Trophoblast cell (in vitro differentiated cells and primary cell): ENCODE data around the gene AP4M1.
A peak's percentile ranks its signal among the peaks of the same experiment; 100 is the strongest.

Experiments used
- DNase-seq, 2 donors: peaks; one replicate each; pipeline ENCODE4 v3.0.0-alpha.2; 2016
- H2AFZ ChIP-seq: 2 replicates; pipeline ENCODE4 v1.6.1; 2013; ENCODE audit warnings: low read length, moderate library complexity, mild to moderate bottlenecking; ENCODE audit not compliant: insufficient read depth, poor library complexity
- H2AK5ac ChIP-seq: 2 replicates; pipeline ENCODE4 v1.6.1; 2013; ENCODE audit warnings: mild to moderate bottlenecking, low read length
- H2BK120ac ChIP-seq: 2 replicates; pipeline ENCODE4 v1.6.1; 2013; ENCODE audit warnings: low read length, mild to moderate bottlenecking, moderate library complexity; ENCODE audit not compliant: insufficient read depth, poor library complexity
- H2BK12ac ChIP-seq: 2 replicates; pipeline ENCODE4 v1.6.1; 2013; ENCODE audit warnings: mild to moderate bottlenecking, low read length, moderate library complexity
- H2BK5ac ChIP-seq: 2 replicates; pipeline ENCODE4 v1.6.1; 2013; ENCODE audit warnings: low read length, low read depth, moderate library complexity, mild to moderate bottlenecking; ENCODE audit not compliant: poor library complexity
- H3K14ac ChIP-seq: 2 replicates; pipeline ENCODE4 v1.6.1; 2013; ENCODE audit warnings: mild to moderate bottlenecking, low read length
- H3K18ac ChIP-seq: 2 replicates; pipeline ENCODE4 v1.6.1; 2013; ENCODE audit warnings: mild to moderate bottlenecking, low read length
- H3K23ac ChIP-seq: 2 replicates; pipeline ENCODE4 v1.6.1; 2013; ENCODE audit warnings: low read length
- H3K27ac ChIP-seq: 2 replicates; pipeline ENCODE4 v1.5.1; 2013; ENCODE audit warnings: low read depth, mild to moderate bottlenecking, inconsistent platforms, low read length, moderate library complexity
- H3K27me3 ChIP-seq: 2 replicates; pipeline ENCODE4 v1.6.1; 2013; ENCODE audit warnings: inconsistent platforms, mild to moderate bottlenecking, low read length, moderate library complexity; ENCODE audit not compliant: insufficient read depth
- H3K36me3 ChIP-seq, 2 experiments: 1 replicate in 1 of 2; 2 replicates in 1 of 2; pipeline ENCODE4 v1.6.1; 2013; ENCODE audit warnings: low read length in 2 of 2, mild to moderate bottlenecking in 2 of 2, moderate library complexity in 1 of 2; ENCODE audit not compliant: insufficient read depth in 2 of 2, control insufficient read depth in 1 of 2
- H3K4ac ChIP-seq: 2 replicates; pipeline ENCODE4 v1.6.1; 2013; ENCODE audit warnings: low read depth, mild to moderate bottlenecking, low read length, moderate library complexity
- H3K4me1 ChIP-seq, 2 experiments: 1 replicate in 1 of 2; 2 replicates in 1 of 2; pipeline ENCODE4 v1.6.1; 2013; ENCODE audit warnings: low read length in 2 of 2, mild to moderate bottlenecking in 2 of 2, moderate library complexity in 1 of 2; ENCODE audit not compliant: insufficient read depth in 2 of 2, control insufficient read depth in 1 of 2
- H3K4me2 ChIP-seq: 2 replicates; pipeline ENCODE4 v1.6.1; 2013; ENCODE audit warnings: inconsistent platforms, mild to moderate bottlenecking, low read length, moderate library complexity
- H3K4me3 ChIP-seq: 2 replicates; pipeline ENCODE4 v1.5.1; 2013; ENCODE audit warnings: mild to moderate bottlenecking, low read depth, low read length, inconsistent platforms
- H3K79me1 ChIP-seq: one replicate; pipeline ENCODE4 v1.6.1; 2013; ENCODE audit warnings: low read length
- H3K79me2 ChIP-seq: 2 replicates; pipeline ENCODE4 v1.6.1; 2013; ENCODE audit warnings: low read length, mild to moderate bottlenecking; ENCODE audit not compliant: control insufficient read depth, insufficient read depth, poor library complexity
- H3K9ac ChIP-seq: 2 replicates; pipeline ENCODE4 v1.6.1; 2013; ENCODE audit warnings: mild to moderate bottlenecking, low read length
- H3K9me3 ChIP-seq: 2 replicates; pipeline ENCODE4 v1.6.1; 2013; ENCODE audit warnings: low read depth, mild to moderate bottlenecking, control low read depth, inconsistent platforms, low read length; ENCODE audit not compliant: insufficient read depth
- H4K12ac ChIP-seq: 2 replicates; pipeline ENCODE4 v1.6.1; 2013; ENCODE audit warnings: low read depth, mild to moderate bottlenecking, low read length, moderate library complexity
- H4K8ac ChIP-seq: 2 replicates; pipeline ENCODE4 v1.6.1; 2013; ENCODE audit warnings: low read depth, mild to moderate bottlenecking, low read length, moderate library complexity
- H4K91ac ChIP-seq: one replicate; pipeline ENCODE4 v1.6.1; 2013; ENCODE audit warnings: low read depth, mild to moderate bottlenecking, low read length, moderate library complexity
- WGBS: extraction: QIAGEN DNeasy Blood & Tissue Kit; methylation state at CpG from one replicate; pipeline ENCODE4 v1.1.7; 2013; ENCODE audit warnings: missing lambda C conversion rate; ENCODE audit not compliant: insufficient read length, insufficient coverage; ENCODE audit errors: extremely low coverage; 5-methylcytosine and 5-hydroxymethylcytosine counted together

The AP4M1 gene

DNA sequence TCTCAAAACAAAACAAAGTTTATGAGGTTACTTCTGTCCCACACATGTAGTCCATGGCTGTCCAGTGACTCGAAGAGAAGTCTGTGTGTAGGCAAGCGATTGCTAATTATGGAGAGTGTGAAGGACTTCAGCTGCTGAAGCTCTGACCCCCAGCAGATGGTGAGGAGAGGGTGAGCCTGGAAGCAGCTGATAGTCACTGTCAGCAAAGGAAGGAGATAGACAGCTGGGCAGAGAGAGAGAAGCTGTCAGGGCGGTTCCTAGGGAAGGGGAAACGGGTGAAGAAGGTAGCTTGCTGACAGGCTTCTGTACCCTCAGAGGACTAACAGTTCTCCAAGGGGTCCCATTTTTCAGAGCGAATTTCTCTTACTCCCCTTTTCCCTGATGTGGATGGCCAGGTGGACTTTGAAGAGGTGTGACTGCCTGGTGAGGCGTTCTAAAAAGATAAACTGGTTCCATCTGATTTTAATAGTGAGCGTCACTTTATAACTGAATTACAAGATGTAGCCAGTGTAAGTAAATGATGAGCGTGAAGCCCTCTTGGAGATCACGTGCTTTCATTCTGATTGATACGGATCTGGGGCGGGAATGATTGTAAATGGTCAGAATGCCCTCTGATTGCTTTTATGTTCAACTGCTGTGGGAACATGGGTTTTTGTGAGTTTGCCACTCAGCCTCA is 39.8 kb upstream of the AP4M1 start:
- Histone ChIP-seq H3K4ac (no peak overlapping the region), H3K9ac (no peak overlapping the region), H2BK5ac (no peak overlapping the region), H3K4me1 (peaks cover 2 to 7% of the 10 kb centered on the region in 2 experiments), H3K4me2 (no peak overlapping the region), H2BK12ac (no peak overlapping the region), H2AK5ac (no peak overlapping the region), H3K14ac (no peak overlapping the region), H4K12ac (peak overlapping the region; percentile 12), H3K27me3 (no peaks in the 10 kb centered on the region), H3K23ac (no peak overlapping the region), H3K4me3 (no peak overlapping the region), H4K8ac (no peak overlapping the region), H3K27ac (no peak overlapping the region), H3K18ac (no peak overlapping the region), H2AFZ (no peak overlapping the region), H3K36me3 (peaks cover 45 to 57% of the 10 kb centered on the region in 2 experiments), H3K79me1 (no peaks in the 10 kb centered on the region), H3K79me2 (no peaks in the 10 kb centered on the region), H2BK120ac (no peak overlapping the region), H3K9me3 (no peaks in the 10 kb centered on the region), H4K91ac (no peak overlapping the region)
- DNase-seq = no peak
- no CpG with 5 or more reads among the region's 11 CpGs for WGBS

DNA sequence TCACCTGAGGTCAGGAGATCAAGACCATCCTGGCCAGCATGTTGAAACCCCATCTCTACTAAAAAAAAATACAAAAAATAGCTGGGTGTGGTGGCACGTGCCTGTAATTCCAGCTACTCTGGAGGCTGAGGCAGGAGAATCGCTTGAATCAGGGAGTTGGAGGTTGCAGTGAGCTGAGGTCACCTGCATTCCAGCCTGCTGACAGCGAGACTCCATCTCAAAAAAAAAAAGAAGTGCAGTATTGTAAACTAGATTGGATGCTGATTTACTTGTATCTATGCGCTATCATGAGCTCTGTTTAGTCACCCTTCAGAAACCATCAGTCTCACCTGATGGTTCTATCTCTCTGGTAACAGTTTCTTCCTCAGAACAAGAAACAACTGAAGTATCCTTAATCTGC is 38.1 kb upstream of the AP4M1 start:
- H3K27me3 ChIP-seq = no peaks in the 10 kb centered on the region
- H3K9me3 ChIP-seq = no peaks in the 10 kb centered on the region
- no peak overlapping the region for H3K18ac ChIP-seq
- H4K12ac ChIP-seq = no peak overlapping the region
- H2BK120ac ChIP-seq = no peak overlapping the region
- H3K9ac ChIP-seq = no peak overlapping the region
- no peak overlapping the region for H2AK5ac ChIP-seq
- H3K79me1 ChIP-seq = no peaks in the 10 kb centered on the region
- no CpG with 5 or more reads among the region's 4 CpGs for WGBS
- H4K8ac ChIP-seq = no peak overlapping the region
- H2BK12ac ChIP-seq = no peak overlapping the region
- H2AFZ ChIP-seq = no peak overlapping the region
- DNase-seq = peak; percentile 64 to 77
- H3K4ac ChIP-seq = no peak overlapping the region
- no peak overlapping the region for H3K14ac ChIP-seq
- peaks cover 36 to 43% of the 10 kb centered on the region in 2 experiments for H3K36me3 ChIP-seq
- no peak overlapping the region for H3K23ac ChIP-seq
- H3K4me2 ChIP-seq = no peak overlapping the region
- H3K4me3 ChIP-seq = no peak overlapping the region
- H3K27ac ChIP-seq = no peak overlapping the region
- no peak overlapping the region for H2BK5ac ChIP-seq
- no peak overlapping the region for H4K91ac ChIP-seq
- peaks cover 2 to 7% of the 10 kb centered on the region in 2 experiments for H3K4me1 ChIP-seq
- no peaks in the 10 kb centered on the region for H3K79me2 ChIP-seq

DNA sequence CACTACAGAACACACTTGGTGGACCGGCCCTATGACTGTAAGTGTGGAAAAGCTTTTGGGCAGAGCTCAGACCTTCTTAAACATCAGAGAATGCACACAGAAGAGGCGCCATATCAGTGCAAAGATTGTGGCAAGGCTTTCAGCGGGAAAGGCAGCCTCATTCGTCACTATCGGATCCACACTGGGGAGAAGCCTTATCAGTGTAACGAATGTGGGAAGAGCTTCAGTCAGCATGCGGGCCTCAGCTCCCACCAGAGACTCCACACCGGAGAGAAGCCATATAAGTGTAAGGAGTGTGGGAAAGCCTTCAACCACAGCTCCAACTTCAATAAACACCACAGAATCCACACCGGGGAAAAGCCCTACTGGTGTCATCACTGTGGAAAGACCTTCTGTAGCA is 37.3 kb upstream of the AP4M1 start:
- Histone ChIP-seq H3K23ac (no peak overlapping the region), H2BK12ac (no peak overlapping the region), H3K79me1 (no peaks in the 10 kb centered on the region), H3K14ac (no peak overlapping the region), H4K12ac (no peak overlapping the region), H3K27ac (no peak overlapping the region), H2AK5ac (no peak overlapping the region), H4K91ac (no peak overlapping the region), H2BK120ac (no peak overlapping the region), H3K9me3 (no peaks in the 10 kb centered on the region), H3K9ac (no peak overlapping the region), H2AFZ (no peak overlapping the region), H3K18ac (no peak overlapping the region), H3K79me2 (no peaks in the 10 kb centered on the region), H3K36me3 (peaks cover 37 to 38% of the 10 kb centered on the region in 2 experiments), H3K4me3 (no peak overlapping the region), H2BK5ac (no peak overlapping the region), H4K8ac (no peak overlapping the region), H3K4ac (no peak overlapping the region), H3K4me2 (no peak overlapping the region), H3K4me1 (peaks cover 2 to 7% of the 10 kb centered on the region in 2 experiments), H3K27me3 (no peaks in the 10 kb centered on the region)
- no peak for DNase-seq
- no CpG with 5 or more reads among the region's 9 CpGs for WGBS

DNA sequence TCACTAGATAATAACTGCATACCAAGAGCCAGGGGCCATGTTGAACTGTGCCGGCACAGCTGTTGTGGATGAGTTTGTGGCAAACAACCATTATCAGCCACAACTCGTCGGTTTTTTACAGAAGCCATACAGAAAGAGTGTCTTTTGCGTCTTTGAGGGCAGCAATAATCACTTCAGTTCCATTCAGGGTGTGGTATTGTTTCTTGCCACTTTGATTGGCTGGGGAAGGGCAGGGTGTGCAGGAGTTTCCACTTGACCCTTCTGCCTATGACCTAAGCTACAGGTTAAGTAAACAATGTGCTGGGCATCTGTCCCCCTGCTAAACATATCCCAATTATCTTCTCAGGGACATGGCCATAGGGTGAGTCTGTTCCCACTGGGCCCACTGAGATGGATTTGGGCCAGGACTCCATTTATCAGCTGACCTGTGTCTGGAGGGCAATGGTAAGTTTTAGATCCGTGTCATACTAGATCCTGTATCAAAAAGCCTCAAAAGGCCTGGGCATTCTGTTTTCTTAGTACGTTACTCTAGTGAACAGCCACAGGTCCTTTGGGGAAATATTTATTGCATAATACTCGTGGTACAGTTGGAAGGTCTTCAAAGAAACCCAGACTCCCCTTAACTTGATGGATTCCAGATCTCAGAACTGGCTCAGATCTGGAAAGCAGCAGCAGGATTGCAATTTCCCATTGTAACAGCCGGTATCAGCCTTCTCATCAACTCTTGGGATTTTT is 35.8 kb upstream of the AP4M1 start:
- Histone ChIP-seq H3K4ac (no peak overlapping the region), H4K12ac (no peak overlapping the region), H2BK5ac (no peak overlapping the region), H3K9ac (no peak overlapping the region), H2AK5ac (no peak overlapping the region), H3K23ac (no peak overlapping the region), H3K14ac (no peak overlapping the region), H2BK120ac (no peak overlapping the region), H3K27me3 (no peaks in the 10 kb centered on the region), H3K4me1 (peaks cover 2 to 7% of the 10 kb centered on the region in 2 experiments), H3K9me3 (peaks cover 4% of the 10 kb centered on the region), H2BK12ac (no peak overlapping the region), H3K4me2 (peak overlapping the region; percentile 32), H3K36me3 (peaks cover 41 to 43% of the 10 kb centered on the region in 2 experiments), H3K27ac (no peak overlapping the region), H4K8ac (no peak overlapping the region), H3K18ac (no peak overlapping the region), H3K4me3 (no peak overlapping the region), H3K79me1 (no peaks in the 10 kb centered on the region), H2AFZ (no peak overlapping the region), H4K91ac (no peak overlapping the region), H3K79me2 (no peaks in the 10 kb centered on the region)
- WGBS = no CpG with 5 or more reads among the region's 8 CpGs
- no peak for DNase-seq
